HG02798 (cell line): ENCODE data around the gene ADD2.
"Not testable (repeated sequence)": the region's sequence is repeated elsewhere in the genome, so short reads cannot be mapped to it uniquely, and the experiment has no call there.

Source experiments
- ATAC-seq: cut with Tn5 transposase; IDR thresholded peaks from one replicate; pipeline ENCODE4 v1.9.1; 2021; ENCODE audit warnings: mild to moderate bottlenecking; ENCODE audit not compliant: unreplicated experiment, poor library complexity

ADD2 gene

DNA sequence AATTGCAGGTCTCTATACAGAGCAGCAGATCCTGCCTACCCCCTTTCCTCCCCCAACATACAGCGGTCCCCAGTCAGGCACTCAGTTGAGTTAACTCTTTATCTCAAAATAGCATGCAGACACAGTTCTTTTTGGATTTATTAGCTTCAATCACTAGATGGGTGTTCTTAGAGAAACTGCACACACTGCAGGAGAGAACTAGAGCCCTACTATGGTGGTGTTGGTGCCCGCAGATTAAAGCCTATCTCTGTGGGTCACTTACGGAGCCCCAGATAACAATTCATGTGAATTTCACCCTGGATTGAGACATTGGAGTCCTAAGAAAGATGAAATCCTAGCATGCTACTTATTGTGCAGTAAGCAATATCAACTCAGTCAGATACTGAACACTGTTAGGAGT is 11.9 kb downstream of the ADD2 start:
- ATAC-seq: no peak

DNA sequence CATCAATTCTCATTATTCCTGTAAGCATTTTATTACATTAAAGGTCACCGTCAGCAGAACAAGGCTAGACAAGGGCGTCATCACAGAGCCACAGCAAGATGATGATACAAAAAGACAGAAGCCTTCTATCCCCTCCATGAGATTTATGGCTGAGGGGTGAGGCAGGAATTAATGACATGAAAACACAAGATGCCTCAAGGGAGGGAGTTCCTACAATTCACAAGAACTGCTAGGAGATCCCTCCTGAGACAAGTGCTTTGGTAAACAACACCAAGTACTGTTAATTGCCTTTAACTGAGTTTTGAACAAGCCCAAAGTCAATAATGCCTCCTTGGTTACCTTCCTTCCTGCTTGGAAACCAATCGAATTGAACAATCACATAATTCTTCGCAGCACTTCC is 14.1 kb downstream of the ADD2 start:
- ATAC-seq: no peak

DNA sequence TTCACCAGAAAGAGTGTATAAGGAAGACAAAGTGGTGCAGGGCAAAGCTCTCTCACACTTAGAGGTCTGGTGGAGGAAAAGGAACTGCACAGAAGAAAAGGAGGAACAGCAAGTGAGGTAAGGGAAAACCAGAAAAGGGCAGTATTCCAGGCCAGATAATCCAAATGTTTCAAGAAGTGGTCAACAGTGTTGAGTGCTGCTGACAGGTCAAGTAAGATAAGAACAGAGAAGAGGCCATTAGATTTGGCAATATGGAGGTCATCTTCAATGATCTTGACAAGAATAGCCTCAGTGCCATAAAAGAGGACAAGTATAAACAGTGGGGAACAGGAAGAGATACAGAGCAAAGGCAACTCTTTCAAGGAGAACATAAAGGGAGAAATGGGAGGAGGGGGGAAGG is 15.0 kb downstream of the ADD2 start:
- ATAC-seq: no peak

DNA sequence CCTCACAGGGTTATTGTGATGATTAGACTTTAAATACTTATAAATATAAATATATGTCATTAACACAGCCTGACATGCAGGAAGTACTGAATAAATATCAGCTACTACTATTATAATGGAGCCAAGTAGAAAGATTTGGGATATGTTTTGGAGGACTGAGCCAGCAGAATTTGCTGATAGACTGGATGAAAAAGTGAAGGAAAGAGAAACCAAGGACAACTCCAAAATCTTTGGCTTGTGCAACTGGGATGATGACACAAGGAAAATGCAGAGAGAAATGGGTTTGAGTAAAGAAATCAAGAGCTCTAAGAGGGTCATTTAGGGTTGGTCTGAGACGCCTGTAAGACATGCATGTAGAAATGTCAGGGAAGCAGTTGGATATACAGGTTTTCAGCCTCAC is 15.6 kb downstream of the ADD2 start:
- ATAC-seq: no peak

DNA sequence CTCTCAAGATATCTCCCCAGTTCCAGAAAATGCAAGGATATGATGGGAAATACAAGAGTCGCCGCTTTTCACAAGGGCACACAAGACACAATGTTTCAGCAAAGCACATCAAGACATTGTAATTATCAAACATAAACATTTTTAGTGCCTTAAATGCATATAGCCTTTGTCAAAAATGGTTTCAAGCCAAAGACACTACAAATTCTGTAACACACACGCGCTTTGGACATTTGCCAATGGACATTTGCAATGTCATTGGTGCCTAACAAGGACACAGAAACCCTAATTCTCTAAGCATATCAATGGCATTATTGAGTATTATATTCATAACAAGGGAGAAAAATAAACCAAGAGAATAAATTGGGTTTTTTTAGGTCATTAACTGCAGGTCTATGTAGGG is 16.1 kb downstream of the ADD2 start:
- ATAC-seq: no peak

DNA sequence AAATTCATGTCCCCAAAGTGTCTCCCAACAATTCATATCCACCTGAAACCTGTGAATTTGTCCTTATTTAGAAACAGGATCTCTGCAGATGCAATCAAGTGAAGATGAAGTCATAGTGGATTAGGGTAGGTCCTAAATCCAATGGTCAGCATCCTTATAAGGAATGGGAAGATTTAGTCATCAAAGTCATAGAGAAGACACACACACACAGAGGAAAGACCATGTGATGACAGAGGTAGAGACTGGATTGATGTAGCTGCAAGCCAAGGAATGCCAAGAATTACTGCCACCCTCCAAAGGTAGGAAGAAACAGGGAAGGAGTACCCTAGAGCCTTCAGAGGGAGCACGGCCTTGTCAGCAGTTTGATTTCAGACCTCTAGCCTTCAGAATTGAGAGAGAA is 17.7 kb downstream of the ADD2 start:
- ATAC-seq: no peak

DNA sequence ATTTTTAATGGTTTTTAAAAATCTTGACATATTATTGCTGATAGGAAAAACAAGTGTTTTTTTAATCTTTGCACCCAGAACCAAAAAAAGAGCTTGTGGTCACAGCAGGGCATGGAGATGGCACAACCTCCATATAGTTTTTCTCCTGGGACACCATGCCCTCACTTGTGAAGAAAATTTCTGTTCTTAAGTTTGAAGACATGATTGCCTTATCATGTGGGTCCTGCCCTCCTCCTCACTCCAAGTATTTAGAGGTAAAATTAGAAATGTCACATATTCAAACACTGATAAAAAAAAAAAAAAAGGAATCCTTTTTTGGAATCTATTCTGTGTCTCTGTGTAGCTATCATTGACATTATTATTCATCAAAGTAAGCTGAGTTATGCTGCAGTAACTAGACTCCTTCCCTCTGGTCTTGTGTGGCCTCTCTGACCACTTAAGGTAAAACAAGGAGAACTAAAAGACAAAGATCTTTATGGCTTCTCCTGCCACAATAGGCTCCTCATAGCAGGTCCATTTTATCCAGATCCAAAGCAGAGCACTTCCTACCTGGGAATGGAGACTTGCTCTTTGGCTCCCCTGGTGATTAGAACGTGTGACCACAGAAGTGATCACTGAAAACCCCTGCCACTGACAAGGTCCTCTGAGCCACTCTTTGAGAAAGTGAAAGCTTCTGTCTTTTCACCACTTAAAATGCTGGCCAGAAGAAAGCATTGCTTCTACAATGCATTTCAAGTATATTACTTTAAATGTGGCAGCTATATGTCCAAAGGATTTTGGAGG is 19.8 kb downstream of the ADD2 start:
- ATAC-seq: no peak

DNA sequence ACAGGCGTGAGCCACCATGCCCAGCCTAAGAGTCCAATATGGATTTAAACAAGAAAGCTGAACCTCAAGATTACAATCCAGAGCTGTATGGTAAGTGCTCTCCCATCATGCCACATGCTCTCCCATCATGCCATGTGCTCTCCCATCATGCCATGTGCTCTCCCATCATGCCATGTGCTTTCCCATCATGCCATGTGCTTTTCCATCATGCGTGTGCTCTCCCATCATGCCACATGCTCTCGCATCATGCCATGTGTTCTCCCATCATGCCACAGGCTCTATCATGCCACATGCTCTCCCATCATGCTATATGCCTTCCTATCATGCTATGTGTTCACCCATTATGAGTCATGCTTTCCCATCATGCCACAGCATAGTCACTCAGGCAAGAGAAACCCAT is 20.7 kb downstream of the ADD2 start:
- ATAC-seq: no peak

DNA sequence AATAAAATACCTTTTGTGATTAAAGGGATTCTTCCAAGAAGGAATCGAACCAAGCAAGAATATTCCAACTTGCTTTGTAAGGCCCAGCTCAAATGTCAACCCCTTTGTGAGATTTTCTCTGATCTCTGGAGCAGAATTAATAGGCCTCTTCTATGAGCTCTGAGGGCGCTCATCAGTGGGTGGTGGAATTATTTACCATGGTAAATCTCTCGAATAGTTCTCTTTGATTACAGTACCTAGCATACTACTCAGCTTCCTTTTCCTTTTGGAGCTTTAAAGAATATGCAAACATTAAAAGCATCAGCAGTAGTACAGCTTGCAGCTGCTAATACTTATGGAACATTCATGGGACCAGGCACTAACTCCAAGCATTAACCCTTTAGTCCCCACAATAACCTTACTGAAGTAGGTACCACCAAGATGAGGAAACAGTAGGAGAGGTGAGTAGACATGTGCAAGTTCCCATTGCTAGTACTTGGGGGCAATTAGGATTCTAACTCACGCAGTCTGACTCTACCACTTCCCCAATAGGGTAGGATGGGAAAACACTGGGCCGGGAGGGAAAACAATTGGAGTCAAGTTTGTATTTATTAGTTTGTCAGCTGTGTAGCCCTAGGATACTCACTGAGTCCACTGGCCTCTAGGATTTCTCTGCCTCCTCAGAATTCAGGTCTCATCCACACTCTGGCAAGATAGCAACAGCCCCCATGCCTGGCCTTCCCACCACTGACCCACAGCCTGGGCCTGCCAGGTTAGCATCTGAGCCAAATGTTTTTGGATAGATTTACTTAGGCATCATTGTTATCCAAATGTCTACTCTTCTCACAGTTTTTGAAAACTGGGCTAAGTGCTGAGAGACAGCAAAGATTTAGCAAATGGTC is 21.7 kb downstream of the ADD2 start:
- ATAC-seq: no peak

DNA sequence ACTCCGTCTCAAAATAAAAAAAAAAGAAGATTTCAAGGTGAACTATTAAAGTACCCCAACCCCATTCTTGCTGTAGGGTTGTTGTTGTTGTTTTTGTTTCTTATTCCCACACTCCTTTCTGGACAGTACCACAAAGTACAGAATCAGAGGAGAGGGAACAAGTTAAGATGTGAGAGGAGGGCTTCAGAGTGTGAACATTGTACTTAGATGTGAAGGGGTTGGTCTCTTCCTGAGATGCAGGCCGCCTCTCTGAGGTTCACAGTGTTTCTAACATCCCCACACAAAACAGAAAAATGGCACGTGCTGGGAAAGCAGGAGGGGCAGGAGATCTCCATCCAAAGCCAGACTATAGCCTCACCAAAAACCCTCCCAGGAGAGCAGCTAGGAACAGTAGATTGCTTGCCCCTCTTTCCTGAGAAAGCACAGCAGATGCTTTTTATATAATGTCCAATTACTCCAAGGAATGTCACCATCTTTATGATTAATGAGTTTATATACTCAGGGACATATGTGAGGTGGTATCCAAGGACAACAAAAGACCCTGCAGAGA is 22.6 kb downstream of the ADD2 start:
- no peak for ATAC-seq

DNA sequence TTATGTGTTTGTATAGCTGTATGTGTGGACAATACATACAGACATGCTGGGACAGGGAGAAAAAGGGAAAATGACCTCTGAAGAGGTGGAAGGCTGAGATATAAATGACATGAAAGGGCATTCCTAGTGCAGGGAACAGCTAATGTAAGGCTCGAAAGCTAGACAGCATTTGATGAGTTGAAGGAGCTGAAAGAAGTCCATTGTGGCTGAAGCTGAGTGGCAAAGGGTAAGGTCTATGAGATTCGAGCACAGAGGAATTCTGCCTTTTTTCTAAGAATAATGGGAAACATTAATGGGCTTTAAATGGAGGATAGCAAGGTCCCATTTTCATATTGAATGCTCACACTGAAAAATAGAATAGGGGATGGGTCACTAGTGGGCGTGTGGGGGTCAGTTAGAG is 23.6 kb downstream of the ADD2 start:
- no peak for ATAC-seq

DNA sequence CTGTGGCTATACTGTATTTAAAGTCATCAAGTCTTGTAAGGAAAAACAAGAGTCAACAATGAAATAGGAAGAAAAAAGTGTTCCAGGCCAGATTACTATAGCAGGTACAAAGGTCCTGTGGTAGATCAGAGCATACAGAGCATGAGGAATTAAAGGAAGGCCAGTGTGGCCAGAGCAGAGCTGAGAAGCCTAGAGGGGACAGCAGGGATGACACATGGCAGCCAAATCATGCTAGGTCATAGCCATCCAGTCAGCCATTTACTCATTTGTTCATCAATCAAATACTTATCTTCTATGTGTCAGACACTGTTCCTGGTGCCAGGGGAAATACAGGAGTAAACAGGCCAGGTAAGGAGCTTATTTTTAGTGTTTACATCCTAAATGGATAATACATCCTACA is 24.3 kb downstream of the ADD2 start:
- ATAC-seq: no peak

DNA sequence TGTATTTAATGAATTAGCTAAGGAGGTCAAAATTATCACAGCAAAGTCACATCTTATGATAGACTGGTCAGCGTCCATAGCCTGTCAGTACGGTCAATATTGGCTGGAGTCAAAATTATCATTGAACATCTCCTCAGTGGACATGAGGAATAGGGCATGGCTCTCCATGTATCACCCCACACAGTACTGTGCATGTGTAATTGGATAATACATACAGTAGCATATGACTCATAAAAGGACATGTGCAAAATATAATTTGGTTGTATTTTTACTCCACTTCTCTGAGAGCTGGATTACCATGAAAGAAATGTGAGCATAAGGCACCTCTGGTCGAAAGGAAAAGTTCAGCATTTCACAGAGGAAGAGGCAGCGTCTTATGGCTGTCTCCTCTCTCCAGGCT is 24.9 kb downstream of the ADD2 start:
- no peak for ATAC-seq

DNA sequence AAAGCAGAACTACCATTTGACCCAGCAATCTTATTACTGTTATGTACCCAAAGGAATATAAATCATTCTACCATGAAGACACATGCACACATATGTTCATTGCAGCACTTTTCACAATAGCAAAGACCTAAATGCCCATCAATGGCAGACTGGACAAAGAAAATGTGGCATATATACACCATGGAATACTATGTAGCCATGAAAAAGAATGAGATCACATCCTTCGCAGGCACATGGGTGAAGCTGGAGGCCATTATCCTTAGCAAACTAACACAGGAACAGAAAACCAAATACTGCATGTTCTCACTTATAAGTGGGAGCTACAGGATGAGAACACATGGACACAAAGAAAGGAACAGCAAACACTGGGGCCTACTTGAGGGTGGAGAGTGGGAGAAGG is 28.5 kb downstream of the ADD2 start:
- ATAC-seq: not testable (repeated sequence)

DNA sequence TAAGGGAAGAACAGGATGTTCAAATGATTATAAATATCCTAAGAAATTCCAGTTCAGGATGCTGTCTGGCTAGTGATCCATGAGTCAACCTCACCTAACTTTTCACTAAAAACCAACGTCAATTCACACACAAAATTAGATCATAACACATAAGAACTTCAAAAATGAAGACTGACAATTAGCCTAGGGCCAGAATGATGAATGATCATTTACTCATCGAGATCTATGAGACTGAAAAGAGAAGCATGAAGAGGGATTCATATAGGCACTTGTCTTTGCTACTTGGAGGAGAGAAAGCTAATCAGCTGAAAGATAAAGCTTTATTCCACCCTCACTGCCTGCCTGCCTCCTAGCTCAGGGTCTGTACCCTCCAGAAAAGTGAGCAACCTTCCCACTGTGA is 29.8 kb downstream of the ADD2 start:
- ATAC-seq: no peak

DNA sequence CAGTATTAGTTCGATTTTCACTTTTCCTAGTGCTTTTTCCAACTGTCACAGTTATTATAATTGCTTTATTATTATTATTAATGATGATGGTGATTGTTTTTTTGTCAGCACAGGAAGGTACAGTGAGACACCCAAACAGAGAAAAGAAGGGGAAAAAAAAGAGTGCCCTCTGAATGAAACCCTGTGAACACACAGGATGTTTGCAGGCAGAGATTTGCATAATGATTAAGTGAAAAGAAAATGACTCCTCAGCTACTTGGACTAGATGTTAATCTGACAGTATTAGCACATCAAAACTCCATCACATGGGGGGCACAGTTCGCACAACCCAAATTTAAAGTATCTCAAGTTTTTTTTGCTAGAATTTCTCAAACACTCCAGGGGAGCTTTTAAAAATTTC is 32.9 kb downstream of the ADD2 start:
- ATAC-seq: no peak

DNA sequence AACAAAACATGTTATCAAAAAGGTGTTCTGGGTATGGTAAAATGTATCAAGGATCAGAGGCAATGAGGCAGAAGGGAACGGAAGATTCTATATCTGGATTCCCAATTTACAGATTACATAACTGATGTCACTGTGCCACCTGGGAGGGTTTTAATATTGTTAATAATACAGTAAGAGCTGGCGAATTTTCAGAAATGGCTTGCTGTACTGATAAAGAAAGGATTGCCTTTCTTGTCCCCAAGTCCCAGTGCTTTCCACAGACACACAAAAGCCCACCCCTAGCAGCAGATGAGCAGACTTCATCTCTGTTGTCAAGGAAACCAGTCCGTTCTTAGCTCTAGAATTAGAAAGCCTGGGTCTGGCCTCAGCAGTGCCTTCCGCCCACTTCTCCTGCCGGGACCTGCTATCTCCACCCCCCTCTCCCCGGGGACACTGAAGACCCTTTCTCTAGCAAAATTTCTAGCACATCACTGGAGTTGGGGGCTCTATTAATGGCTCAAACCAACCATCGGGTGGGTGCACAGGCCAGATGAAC is 34.3 kb downstream of the ADD2 start:
- no peak for ATAC-seq

DNA sequence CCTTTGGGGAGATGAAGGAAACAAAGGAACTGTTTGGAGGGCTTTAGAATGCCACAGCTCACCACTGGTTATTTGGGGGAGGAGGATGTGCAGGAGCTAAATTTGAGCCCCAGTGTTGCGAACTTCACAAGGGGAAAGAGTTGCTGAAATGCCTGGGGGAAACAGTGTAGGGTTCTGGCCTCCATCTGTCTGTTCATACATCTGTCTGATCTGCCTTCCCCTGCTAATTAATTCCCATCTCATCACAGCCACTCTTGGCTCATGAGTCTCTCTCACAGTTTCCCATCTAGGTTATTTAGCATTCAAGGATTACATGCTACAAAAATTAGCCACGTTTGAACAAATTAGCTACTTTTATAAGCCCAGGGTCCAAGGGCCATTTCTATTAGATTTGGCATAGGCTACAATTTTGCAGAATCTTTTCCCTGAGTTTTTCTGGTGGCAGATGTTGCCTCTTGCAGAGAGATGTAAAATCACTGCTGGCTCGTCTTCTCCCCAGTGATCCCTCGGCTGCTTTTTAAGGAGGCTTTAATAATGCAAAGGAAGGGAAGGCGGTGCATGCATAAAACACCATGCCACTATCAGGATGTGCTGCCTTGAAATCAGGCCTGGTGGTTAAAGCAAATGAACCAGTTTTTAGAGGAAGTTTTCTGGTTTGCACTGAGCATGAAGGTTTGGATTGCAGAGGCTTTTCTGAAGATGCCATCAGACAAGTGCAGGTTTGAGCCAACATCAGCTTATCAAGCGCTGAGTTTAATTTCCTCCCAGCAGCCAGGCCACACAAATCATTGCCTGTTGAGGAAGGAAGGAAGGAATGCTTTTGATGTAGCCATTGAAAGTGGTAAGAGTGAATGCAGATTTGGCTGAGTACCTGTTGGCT is 35.0 kb downstream of the ADD2 start:
- no peak for ATAC-seq

DNA sequence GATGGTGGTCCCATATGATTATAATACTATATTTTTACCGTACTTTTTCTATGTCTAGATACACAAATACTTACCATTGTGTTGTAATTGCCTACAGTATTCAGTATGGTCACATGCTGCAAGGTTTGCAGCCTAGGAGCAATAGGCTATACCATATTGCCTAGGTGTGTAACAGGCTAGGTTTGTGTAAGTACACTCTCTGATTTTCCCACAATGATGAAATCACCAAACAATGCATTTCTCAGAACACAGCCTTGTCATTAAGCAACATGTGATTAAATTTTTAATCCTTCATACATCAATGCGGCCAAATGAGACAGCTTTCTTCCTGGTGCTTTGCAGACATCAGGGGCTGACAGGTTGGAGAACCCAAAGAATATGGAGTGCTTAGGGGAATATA is 37.3 kb downstream of the ADD2 start:
- ATAC-seq: no peak

DNA sequence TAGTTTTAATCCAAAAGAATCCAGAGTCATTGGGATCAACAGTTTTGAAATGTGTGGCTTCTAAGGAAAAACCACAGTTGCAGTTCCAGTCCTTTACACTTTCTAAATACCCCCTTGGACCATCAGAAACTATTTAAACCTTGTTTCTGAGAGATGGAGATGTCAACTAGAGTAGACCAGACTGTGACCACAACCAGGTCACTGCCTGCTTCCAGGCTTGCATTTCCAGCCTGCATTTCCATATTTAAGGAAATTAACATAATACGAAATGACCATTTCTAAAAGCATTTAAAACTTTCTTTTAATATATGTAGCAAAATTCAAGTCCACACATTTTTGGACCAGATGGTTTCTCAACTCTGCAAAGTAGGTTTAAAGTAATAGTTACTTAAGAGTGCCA is 38.4 kb downstream of the ADD2 start:
- ATAC-seq: no peak
